GM23338 (cell line): ENCODE data around the gene ZNF248. TPM values are rescaled to one million over a fixed set of nuclear protein-coding genes. Genes with fewer than 3 reads are reported as not detected.

Experiments used
- ATAC-seq: fragments of 200-7000 bp; cut with Tn5 transposase; 3 replicates; pipeline ENCODE4 v1.9.1; 2020
- DNase-seq: peaks from one replicate; pipeline ENCODE4 v3.0.0-alpha.2; 2015; ENCODE audit warnings: low spot score
- H2AFZ ChIP-seq: fragments of 200-600 bp; sonication (generic); 2 replicates; pipeline ENCODE4 v1.8.0; 2016; ENCODE audit warnings: antibody characterized with exemption, mild to moderate bottlenecking, moderate library complexity
- H3F3A ChIP-seq: fragments of 200-600 bp; sonication (generic); replicated peaks from 2 replicates; pipeline ENCODE4 v1.8.0; 2017; ENCODE audit warnings: antibody characterized with exemption, mixed run types, low read depth
- H3K27ac ChIP-seq: fragments of 200-600 bp; sonication (generic); 2 replicates; pipeline ENCODE4 v1.6.1; 2016; ENCODE audit warnings: low read depth
- H3K27me3 ChIP-seq: fragments of 200-600 bp; sonication (generic); 2 replicates; pipeline ENCODE4 v1.8.0; 2016; ENCODE audit warnings: mild to moderate bottlenecking, mixed run types, moderate library complexity; ENCODE audit not compliant: insufficient read depth
- H3K36me3 ChIP-seq: fragments of 200-600 bp; sonication (generic); 2 replicates; pipeline ENCODE4 v1.8.0; 2016; ENCODE audit warnings: mild to moderate bottlenecking; ENCODE audit not compliant: insufficient read depth
- H3K4me1 ChIP-seq: fragments of 200-600 bp; sonication (generic); 2 replicates; pipeline ENCODE4 v1.8.0; 2016; ENCODE audit warnings: mild to moderate bottlenecking, moderate library complexity; ENCODE audit not compliant: insufficient read depth
- H3K4me2 ChIP-seq: fragments of 200-600 bp; sonication (generic); 2 replicates; pipeline ENCODE4 v1.7.1; 2017; ENCODE audit warnings: mixed run types
- H3K4me3 ChIP-seq: fragments of 200-600 bp; sonication (generic); 2 replicates; pipeline ENCODE4 v1.6.1; 2016; ENCODE audit warnings: mixed run types
- H3K79me2 ChIP-seq: fragments of 200-600 bp; sonication (generic); replicated peaks from 2 replicates; pipeline ENCODE4 v1.8.0; 2017; ENCODE audit warnings: mild to moderate bottlenecking; ENCODE audit not compliant: insufficient read depth
- H3K9me2 ChIP-seq: fragments of 200-600 bp; sonication (generic); 2 replicates; pipeline ENCODE4 v1.8.0; 2017; ENCODE audit not compliant: insufficient read depth
- H4K20me1 ChIP-seq: fragments of 200-600 bp; sonication (generic); replicated peaks from 2 replicates; pipeline ENCODE4 v1.8.0; 2017; ENCODE audit warnings: mild to moderate bottlenecking; ENCODE audit not compliant: insufficient read depth
- H3K27ac Mint-ChIP-seq: 2 replicates; pipeline ENCODE4 v1.8.0; 2020; ENCODE audit warnings: inconsistent platforms, mild to moderate bottlenecking, moderate library complexity, mixed read lengths
- H3K27me3 Mint-ChIP-seq: 3 replicates; pipeline ENCODE4 v1.8.0; 2022; ENCODE audit warnings: low read depth, mild to moderate bottlenecking, moderate library complexity, mixed read lengths, inconsistent platforms; ENCODE audit not compliant: insufficient read depth, poor library complexity
- H3K36me3 Mint-ChIP-seq: 3 replicates; pipeline ENCODE4 v1.8.0; 2021; ENCODE audit warnings: low read depth, mild to moderate bottlenecking, inconsistent platforms, moderate library complexity, mixed read lengths
- H3K4me1 Mint-ChIP-seq: 3 replicates; pipeline ENCODE4 v1.8.0; 2020; ENCODE audit warnings: mild to moderate bottlenecking, inconsistent platforms, mixed read lengths
- H3K4me3 Mint-ChIP-seq: 3 replicates; pipeline ENCODE4 v1.8.0; 2021; ENCODE audit warnings: moderate library complexity, mild to moderate bottlenecking, inconsistent platforms, mixed read lengths
- H3K9me3 Mint-ChIP-seq: 3 replicates; pipeline ENCODE4 v1.8.0; 2020; ENCODE audit warnings: moderate library complexity, mild to moderate bottlenecking, inconsistent platforms, mixed read lengths
- CREB1 ChIP-seq: fragments of 250-450 bp; sonication (Bioruptor Pico); IDR thresholded peaks from 2 replicates; pipeline ENCODE4 v1.5.0; 2020; ENCODE audit warnings: low read depth, mild to moderate bottlenecking, moderate library complexity
- EZH2 ChIP-seq: fragments of 200-600 bp; sonication (generic); IDR thresholded peaks from one replicate; pipeline ENCODE4 v1.8.0; 2017; ENCODE audit warnings: antibody characterized with exemption, mild to moderate bottlenecking, low read depth; ENCODE audit not compliant: unreplicated experiment
- NANOG ChIP-seq: IDR thresholded peaks from 2 replicates; pipeline ENCODE4 v1.6.1; 2016; ENCODE audit warnings: antibody characterized with exemption, borderline replicate concordance
- POLR2AphosphoS5 ChIP-seq: IDR thresholded peaks from 2 replicates; pipeline ENCODE4 v1.6.1; 2016; ENCODE audit warnings: antibody characterized with exemption, low read depth
- REST ChIP-seq: IDR thresholded peaks from one replicate; pipeline ENCODE4 v1.6.1; 2018; ENCODE audit warnings: antibody characterized with exemption; ENCODE audit not compliant: unreplicated experiment
- STAT1 ChIP-seq: IDR thresholded peaks from one replicate; pipeline ENCODE4 v1.6.1; 2016; ENCODE audit warnings: antibody characterized with exemption; ENCODE audit not compliant: unreplicated experiment
- ZNF114 ChIP-seq: fragments of 250-450 bp; sonication (Bioruptor Pico); IDR thresholded peaks from 2 replicates; pipeline ENCODE4 v1.5.0; 2020; ENCODE audit warnings: mild to moderate bottlenecking, moderate library complexity
- polyA plus RNA-seq: library from polyadenylated mRNA; unstranded; fragments of >200 nt; fragmentation: Nextera tagmentation; extraction: Ambion mirVana; gene quantifications from 2 replicates; pipeline ENCODE4 v1.2.1, GENCODE V29; 2016
- total RNA-seq: library from RNA; depleted of rRNA; stranded (reverse); fragments of >200 nt; shearing (Covaris generic); gene quantifications from 2 replicates; pipeline ENCODE4 v1.2.3, GENCODE V29; 2014
- TF ChIP-seq, protein P1 (sequence below): fragments of 250-450 bp; sonication (Bioruptor Pico); IDR thresholded peaks from 2 replicates; pipeline ENCODE4 v1.5.0; 2020; ENCODE audit warnings: mild to moderate bottlenecking, moderate library complexity
- TF ChIP-seq, protein P2 (sequence below), 2 experiments: fragments of 200-600 bp in 1 of 2; sonication (generic) in 1 of 2; conservative IDR thresholded peaks; 2 replicates each; pipeline versions ENCODE4 v1.5.1 to v1.6.1; 2016 to 2017; ENCODE audit warnings: antibody characterized with exemption in 2 of 2, low read depth in 2 of 2, mild to moderate bottlenecking in 2 of 2, moderate library complexity in 1 of 2

The ZNF248 gene
- total and polyA plus RNA-seq, 2 experiments from 2014 or later, result 2.7 to 5.3 TPM

DNA sequence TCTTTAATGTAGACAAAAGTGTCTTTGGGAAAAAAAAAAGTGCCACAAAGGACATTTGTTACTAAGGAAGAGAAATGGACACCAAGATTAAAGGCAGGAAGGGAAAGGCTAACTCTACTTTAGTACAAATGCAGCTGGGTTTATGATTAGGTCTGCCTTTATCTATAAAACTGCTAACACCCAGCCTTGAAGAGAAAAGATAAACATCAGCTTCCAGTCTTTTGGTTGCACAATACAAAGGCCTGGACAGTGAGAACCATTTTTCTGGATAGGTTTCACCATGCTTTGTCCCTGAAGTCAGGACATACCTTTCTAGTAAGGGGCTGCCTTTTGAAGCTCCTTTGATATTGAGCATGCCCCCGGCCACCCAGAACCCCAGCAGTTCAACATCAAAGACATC lies 45.1 kb downstream of the ZNF248 start (continued):
- TF ChIP-seq, protein P1, sequence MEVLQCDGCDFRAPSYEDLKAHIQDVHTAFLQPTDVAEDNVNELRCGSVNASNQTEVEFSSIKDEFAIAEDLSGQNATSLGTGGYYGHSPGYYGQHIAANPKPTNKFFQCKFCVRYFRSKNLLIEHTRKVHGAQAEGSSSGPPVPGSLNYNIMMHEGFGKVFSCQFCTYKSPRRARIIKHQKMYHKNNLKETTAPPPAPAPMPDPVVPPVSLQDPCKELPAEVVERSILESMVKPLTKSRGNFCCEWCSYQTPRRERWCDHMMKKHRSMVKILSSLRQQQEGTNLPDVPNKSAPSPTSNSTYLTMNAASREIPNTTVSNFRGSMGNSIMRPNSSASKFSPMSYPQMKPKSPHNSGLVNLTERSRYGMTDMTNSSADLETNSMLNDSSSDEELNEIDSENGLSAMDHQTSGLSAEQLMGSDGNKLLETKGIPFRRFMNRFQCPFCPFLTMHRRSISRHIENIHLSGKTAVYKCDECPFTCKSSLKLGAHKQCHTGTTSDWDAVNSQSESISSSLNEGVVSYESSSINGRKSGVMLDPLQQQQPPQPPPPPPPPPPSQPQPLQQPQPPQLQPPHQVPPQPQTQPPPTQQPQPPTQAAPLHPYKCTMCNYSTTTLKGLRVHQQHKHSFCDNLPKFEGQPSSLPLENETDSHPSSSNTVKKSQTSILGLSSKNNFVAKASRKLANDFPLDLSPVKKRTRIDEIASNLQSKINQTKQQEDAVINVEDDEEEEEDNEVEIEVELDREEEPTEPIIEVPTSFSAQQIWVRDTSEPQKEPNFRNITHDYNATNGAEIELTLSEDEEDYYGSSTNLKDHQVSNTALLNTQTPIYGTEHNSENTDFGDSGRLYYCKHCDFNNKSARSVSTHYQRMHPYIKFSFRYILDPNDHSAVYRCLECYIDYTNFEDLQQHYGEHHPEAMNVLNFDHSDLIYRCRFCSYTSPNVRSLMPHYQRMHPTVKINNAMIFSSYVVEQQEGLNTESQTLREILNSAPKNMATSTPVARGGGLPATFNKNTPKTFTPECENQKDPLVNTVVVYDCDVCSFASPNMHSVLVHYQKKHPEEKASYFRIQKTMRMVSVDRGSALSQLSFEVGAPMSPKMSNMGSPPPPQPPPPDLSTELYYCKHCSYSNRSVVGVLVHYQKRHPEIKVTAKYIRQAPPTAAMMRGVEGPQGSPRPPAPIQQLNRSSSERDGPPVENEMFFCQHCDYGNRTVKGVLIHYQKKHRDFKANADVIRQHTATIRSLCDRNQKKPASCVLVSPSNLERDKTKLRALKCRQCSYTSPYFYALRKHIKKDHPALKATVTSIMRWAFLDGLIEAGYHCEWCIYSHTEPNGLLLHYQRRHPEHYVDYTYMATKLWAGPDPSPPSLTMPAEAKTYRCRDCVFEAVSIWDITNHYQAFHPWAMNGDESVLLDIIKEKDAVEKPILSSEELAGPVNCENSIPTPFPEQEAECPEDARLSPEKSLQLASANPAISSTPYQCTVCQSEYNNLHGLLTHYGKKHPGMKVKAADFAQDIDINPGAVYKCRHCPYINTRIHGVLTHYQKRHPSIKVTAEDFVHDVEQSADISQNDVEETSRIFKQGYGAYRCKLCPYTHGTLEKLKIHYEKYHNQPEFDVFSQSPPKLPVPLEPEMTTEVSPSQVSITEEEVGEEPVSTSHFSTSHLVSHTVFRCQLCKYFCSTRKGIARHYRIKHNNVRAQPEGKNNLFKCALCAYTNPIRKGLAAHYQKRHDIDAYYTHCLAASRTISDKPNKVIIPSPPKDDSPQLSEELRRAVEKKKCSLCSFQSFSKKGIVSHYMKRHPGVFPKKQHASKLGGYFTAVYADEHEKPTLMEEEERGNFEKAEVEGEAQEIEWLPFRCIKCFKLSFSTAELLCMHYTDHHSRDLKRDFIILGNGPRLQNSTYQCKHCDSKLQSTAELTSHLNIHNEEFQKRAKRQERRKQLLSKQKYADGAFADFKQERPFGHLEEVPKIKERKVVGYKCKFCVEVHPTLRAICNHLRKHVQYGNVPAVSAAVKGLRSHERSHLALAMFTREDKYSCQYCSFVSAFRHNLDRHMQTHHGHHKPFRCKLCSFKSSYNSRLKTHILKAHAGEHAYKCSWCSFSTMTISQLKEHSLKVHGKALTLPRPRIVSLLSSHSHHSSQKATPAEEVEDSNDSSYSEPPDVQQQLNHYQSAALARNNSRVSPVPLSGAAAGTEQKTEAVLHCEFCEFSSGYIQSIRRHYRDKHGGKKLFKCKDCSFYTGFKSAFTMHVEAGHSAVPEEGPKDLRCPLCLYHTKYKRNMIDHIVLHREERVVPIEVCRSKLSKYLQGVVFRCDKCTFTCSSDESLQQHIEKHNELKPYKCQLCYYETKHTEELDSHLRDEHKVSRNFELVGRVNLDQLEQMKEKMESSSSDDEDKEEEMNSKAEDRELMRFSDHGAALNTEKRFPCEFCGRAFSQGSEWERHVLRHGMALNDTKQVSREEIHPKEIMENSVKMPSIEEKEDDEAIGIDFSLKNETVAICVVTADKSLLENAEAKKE (CRISPR knock-in tag), result no peak
- no peak for TF ChIP-seq EZH2

DNA sequence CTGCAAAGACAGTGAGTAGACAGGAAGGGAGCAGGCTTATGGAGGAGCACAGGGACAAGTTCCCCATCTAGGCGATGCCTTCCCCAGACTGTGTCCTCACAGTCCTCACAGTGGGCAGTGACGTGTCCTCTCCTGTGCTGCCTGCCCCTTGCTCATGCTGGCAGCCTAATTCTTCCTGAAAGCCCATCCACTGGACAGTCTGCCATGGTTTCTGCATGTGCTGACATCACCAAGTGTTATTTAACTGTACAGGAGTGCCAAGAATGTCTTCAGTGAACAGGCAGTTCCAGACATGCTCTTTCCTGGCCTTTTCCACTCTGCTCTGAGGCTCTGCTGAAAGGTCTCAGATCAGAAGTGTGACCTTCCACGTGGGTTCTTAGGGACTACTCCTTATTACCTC lies 54.1 kb downstream of the ZNF248 start:
- no peak for ATAC-seq
- peaks cover 11% of the 10 kb centered on the region for H3K36me3 Mint-ChIP-seq
- TF ChIP-seq CREB1 (CRISPR knock-in tag) (no peak), ZNF114 (CRISPR knock-in tag) (no peak), STAT1 (no peak), REST (no peak), POLR2AphosphoS5 (no peak), NANOG (no peak), EZH2 (no peak)
- TF ChIP-seq, protein P2, sequence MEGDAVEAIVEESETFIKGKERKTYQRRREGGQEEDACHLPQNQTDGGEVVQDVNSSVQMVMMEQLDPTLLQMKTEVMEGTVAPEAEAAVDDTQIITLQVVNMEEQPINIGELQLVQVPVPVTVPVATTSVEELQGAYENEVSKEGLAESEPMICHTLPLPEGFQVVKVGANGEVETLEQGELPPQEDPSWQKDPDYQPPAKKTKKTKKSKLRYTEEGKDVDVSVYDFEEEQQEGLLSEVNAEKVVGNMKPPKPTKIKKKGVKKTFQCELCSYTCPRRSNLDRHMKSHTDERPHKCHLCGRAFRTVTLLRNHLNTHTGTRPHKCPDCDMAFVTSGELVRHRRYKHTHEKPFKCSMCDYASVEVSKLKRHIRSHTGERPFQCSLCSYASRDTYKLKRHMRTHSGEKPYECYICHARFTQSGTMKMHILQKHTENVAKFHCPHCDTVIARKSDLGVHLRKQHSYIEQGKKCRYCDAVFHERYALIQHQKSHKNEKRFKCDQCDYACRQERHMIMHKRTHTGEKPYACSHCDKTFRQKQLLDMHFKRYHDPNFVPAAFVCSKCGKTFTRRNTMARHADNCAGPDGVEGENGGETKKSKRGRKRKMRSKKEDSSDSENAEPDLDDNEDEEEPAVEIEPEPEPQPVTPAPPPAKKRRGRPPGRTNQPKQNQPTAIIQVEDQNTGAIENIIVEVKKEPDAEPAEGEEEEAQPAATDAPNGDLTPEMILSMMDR (conservative IDR thresholded peaks at IDR 0.05; ENCODE audit: low read depth in 2 of 2), result no peak

More for the DNA sequence above, 54.1 kb downstream of the ZNF248 start:
- Histone ChIP-seq H3K4me3 (no peak overlapping the region), H3K27ac (no peak overlapping the region), H3F3A (no peaks in the 10 kb centered on the region), H3K4me2 (no peak overlapping the region), H3K27me3 (no peaks in the 10 kb centered on the region), H3K79me2 (no peaks in the 10 kb centered on the region), H4K20me1 (no peaks in the 10 kb centered on the region), H3K9me2 (no peaks in the 10 kb centered on the region), H3K36me3 (no peaks in the 10 kb centered on the region; the same call in 1 of the 2 replicates), H3K4me1 (no peaks in the 10 kb centered on the region), H2AFZ (no peak overlapping the region)
- Mint-ChIP-seq H3K9me3 (peaks cover 82% of the 10 kb centered on the region), H3K4me1 (no peaks in the 10 kb centered on the region), H3K27me3 (no peaks in the 10 kb centered on the region), H3K27ac (no peak overlapping the region), H3K4me3 (no peak overlapping the region)
- no peak for DNase-seq
